Panc1 (cell line): Measurements from ENCODE around the gene PHKB.

ENCODE experiments used
- POLR2AphosphoS5 ChIP-seq: IDR thresholded peaks from 2 replicates; pipeline ENCODE4 v1.6.1; 2012; ENCODE audit warnings: mild to moderate bottlenecking, low read depth, low read length, moderate library complexity
- SIN3A ChIP-seq: IDR thresholded peaks from 2 replicates; pipeline ENCODE4 v1.6.1; 2012; ENCODE audit warnings: low read depth, mild to moderate bottlenecking, low read length, moderate library complexity, borderline replicate concordance; ENCODE audit not compliant: insufficient read depth
- TCF7L2 ChIP-seq: IDR thresholded peaks from 2 replicates; pipeline ENCODE4 v1.6.1; 2011; ENCODE audit warnings: mild to moderate bottlenecking, low read depth, low read length, inconsistent platforms
- TF ChIP-seq, protein P1 (sequence below): fragments of 450-650 bp; IDR thresholded peaks from 2 replicates; pipeline ENCODE4 v1.5.1; 2017; ENCODE audit warnings: mild to moderate bottlenecking
- TF ChIP-seq, protein P2 (sequence below), 2 experiments: IDR thresholded peaks; 2 replicates each; pipeline ENCODE4 v1.6.1; 2011 to 2012; ENCODE audit warnings: low read depth in 2 of 2, control low read depth in 1 of 2, low read length in 1 of 2, mild to moderate bottlenecking in 1 of 2, moderate library complexity in 1 of 2; ENCODE audit not compliant: insufficient read depth in 1 of 2

GRCh38 chr16:47617732-47618131, 156.6 kb downstream of the PHKB start:
- TF ChIP-seq, protein P1, sequence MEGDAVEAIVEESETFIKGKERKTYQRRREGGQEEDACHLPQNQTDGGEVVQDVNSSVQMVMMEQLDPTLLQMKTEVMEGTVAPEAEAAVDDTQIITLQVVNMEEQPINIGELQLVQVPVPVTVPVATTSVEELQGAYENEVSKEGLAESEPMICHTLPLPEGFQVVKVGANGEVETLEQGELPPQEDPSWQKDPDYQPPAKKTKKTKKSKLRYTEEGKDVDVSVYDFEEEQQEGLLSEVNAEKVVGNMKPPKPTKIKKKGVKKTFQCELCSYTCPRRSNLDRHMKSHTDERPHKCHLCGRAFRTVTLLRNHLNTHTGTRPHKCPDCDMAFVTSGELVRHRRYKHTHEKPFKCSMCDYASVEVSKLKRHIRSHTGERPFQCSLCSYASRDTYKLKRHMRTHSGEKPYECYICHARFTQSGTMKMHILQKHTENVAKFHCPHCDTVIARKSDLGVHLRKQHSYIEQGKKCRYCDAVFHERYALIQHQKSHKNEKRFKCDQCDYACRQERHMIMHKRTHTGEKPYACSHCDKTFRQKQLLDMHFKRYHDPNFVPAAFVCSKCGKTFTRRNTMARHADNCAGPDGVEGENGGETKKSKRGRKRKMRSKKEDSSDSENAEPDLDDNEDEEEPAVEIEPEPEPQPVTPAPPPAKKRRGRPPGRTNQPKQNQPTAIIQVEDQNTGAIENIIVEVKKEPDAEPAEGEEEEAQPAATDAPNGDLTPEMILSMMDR: no peak
- TF ChIP-seq POLR2AphosphoS5 (no peak), SIN3A (no peak), TCF7L2 (no peak)
- TF ChIP-seq, protein P2, sequence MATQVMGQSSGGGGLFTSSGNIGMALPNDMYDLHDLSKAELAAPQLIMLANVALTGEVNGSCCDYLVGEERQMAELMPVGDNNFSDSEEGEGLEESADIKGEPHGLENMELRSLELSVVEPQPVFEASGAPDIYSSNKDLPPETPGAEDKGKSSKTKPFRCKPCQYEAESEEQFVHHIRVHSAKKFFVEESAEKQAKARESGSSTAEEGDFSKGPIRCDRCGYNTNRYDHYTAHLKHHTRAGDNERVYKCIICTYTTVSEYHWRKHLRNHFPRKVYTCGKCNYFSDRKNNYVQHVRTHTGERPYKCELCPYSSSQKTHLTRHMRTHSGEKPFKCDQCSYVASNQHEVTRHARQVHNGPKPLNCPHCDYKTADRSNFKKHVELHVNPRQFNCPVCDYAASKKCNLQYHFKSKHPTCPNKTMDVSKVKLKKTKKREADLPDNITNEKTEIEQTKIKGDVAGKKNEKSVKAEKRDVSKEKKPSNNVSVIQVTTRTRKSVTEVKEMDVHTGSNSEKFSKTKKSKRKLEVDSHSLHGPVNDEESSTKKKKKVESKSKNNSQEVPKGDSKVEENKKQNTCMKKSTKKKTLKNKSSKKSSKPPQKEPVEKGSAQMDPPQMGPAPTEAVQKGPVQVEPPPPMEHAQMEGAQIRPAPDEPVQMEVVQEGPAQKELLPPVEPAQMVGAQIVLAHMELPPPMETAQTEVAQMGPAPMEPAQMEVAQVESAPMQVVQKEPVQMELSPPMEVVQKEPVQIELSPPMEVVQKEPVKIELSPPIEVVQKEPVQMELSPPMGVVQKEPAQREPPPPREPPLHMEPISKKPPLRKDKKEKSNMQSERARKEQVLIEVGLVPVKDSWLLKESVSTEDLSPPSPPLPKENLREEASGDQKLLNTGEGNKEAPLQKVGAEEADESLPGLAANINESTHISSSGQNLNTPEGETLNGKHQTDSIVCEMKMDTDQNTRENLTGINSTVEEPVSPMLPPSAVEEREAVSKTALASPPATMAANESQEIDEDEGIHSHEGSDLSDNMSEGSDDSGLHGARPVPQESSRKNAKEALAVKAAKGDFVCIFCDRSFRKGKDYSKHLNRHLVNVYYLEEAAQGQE (IDR thresholded peaks at IDR 0.05; ENCODE audit: insufficient read depth in 1 of 2, low read depth in 2 of 2, low read length in 1 of 2): no peak
